Measurements from ENCODE around the gene TSPOAP1. TPM values are rescaled to one million over a fixed set of nuclear protein-coding genes. Genes with fewer than 3 reads are reported as not detected.

TSPOAP1 gene
- total RNA-seq, 2 experiments from 2014 or later: 21.1 to 24.1 TPM

GRCh38 chr17:58315750-58316149 lies 12.8 kb downstream of the TSPOAP1 start:
- no peak for DNase-seq
- Mint-ChIP-seq H3K27me3 (no peaks in the 10 kb centered on the region), H3K36me3 (ENCODE audit: low read depth) (no peaks in the 10 kb centered on the region), H3K9me3 (no peaks in the 10 kb centered on the region), H3K4me1 (ENCODE audit: low read depth) (peaks cover 15% of the 10 kb centered on the region), H3K27ac (no peak overlapping the region), H3K4me3 (no peak overlapping the region)
- no peak for ATAC-seq
- intact Hi-C loops (cut with micrococcal nuclease): loop anchor here (5.0 kb wide), 3 partner anchors 37 to 132 kb away; partner anchors contain the start of genes RNF43 and SUPT4H1
- TF ChIP-seq CTCF (IDR thresholded peaks at IDR 0.05): no peak
- ChIA-PET CTCF (interaction anchor here (1.2 to 8.0 kb wide), 6 partner anchors 10 to 116 kb away, joined by 3 to 161 read pairs (median 70); partner anchors contain the start of genes RNF43 and SUPT4H1), POLR2A (interaction anchor here (1.4 to 26.8 kb wide), 4 partner anchors 11 to 38 kb away, joined by 4 to 1558 read pairs (median 74); partner anchors contain the start of genes SUPT4H1 and TSPOAP1)

- POLR2A ChIA-PET: interaction anchor here (1.4 to 26.8 kb wide), 4 partner anchors 11 to 38 kb away, joined by 4 to 1558 read pairs (median 74); partner anchors contain the start of genes SUPT4H1 and TSPOAP1
- intact Hi-C loops (cut with micrococcal nuclease): loop anchor here (5.0 kb wide), 3 partner anchors 37 to 132 kb away; partner anchors contain the start of genes RNF43 and SUPT4H1
- Mint-ChIP-seq H3K4me3 (no peak overlapping the region), H3K9me3 (no peaks in the 10 kb centered on the region), H3K27ac (no peak overlapping the region), H3K36me3 (ENCODE audit: low read depth) (no peaks in the 10 kb centered on the region), H3K27me3 (no peaks in the 10 kb centered on the region), H3K4me1 (ENCODE audit: low read depth) (peaks cover 15% of the 10 kb centered on the region)
- DNase-seq (no peak), ATAC-seq (no peak)
- CTCF ChIA-PET: interaction anchor here (1.2 to 8.0 kb wide), 6 partner anchors 9 to 115 kb away, joined by 3 to 161 read pairs (median 70); partner anchors contain the start of genes RNF43 and SUPT4H1
- no peak for TF ChIP-seq CTCF (IDR thresholded peaks at IDR 0.05)
Measured at GRCh38 chr17:58315281-58315711, 13.3 kb downstream of the TSPOAP1 start.

- ChIA-PET CTCF (interaction anchor here (1.0 to 8.0 kb wide), 7 partner anchors 8 to 103 kb away, joined by 3 to 161 read pairs (median 45); partner anchors contain the start of genes RNF43 and SUPT4H1), POLR2A (interaction anchor here (1.1 to 26.8 kb wide), 5 partner anchors 10 to 100 kb away, joined by 3 to 1558 read pairs (median 43); partner anchors contain the start of genes SUPT4H1 and TSPOAP1)
- no peak for DNase-seq
- no peaks in the 10 kb centered on the region for H3K36me3 Mint-ChIP-seq (ENCODE audit: low read depth)
- ATAC-seq: no peak
- intact Hi-C loops (cut with micrococcal nuclease): loop anchor here (5.0 kb wide), 3 partner anchors 38 to 133 kb away; partner anchors contain the start of genes RNF43 and SUPT4H1
- TF ChIP-seq CTCF (IDR thresholded peaks at IDR 0.05): no peak
- H3K4me3 Mint-ChIP-seq: no peak overlapping the region
- H3K4me1 Mint-ChIP-seq (ENCODE audit: low read depth): peaks cover 15% of the 10 kb centered on the region
- no peaks in the 10 kb centered on the region for H3K27me3 Mint-ChIP-seq
- no peak overlapping the region for H3K27ac Mint-ChIP-seq
- H3K9me3 Mint-ChIP-seq: no peaks in the 10 kb centered on the region
Measured at GRCh38 chr17:58314706-58315015, 13.9 kb downstream of the TSPOAP1 start.

- POLR2A ChIA-PET: interaction anchor here (1.1 to 26.8 kb wide), 5 partner anchors 10 to 101 kb away, joined by 3 to 1558 read pairs (median 43); partner anchors contain the start of genes SUPT4H1 and TSPOAP1
- Mint-ChIP-seq H3K4me1 (ENCODE audit: low read depth) (peaks cover 15% of the 10 kb centered on the region), H3K27me3 (no peaks in the 10 kb centered on the region), H3K4me3 (no peak overlapping the region), H3K27ac (no peak overlapping the region), H3K9me3 (no peaks in the 10 kb centered on the region), H3K36me3 (ENCODE audit: low read depth) (no peaks in the 10 kb centered on the region)
- intact Hi-C loops (cut with micrococcal nuclease): no loop called here
- DNase-seq (no peak), ATAC-seq (no peak)
- CTCF ChIA-PET: interaction anchor here (1.0 to 8.0 kb wide), 8 partner anchors 8 to 104 kb away, joined by 3 to 161 read pairs (median 25); partner anchors contain the start of genes RNF43 and SUPT4H1
- no peak for TF ChIP-seq CTCF (IDR thresholded peaks at IDR 0.05)
Measured at GRCh38 chr17:58313815-58314705, 14.5 kb downstream of the TSPOAP1 start.
